GM19468 (cell line): Measurements from ENCODE around the gene ZNF790.
"Not testable (repeated sequence)": the region's sequence is repeated elsewhere in the genome, so short reads cannot be mapped to it uniquely, and the experiment has no call there.

ENCODE experiments used
- ATAC-seq: cut with Tn5 transposase; IDR thresholded peaks from one replicate; pipeline ENCODE4 v1.9.1; 2021; ENCODE audit warnings: mild to moderate bottlenecking, moderate library complexity, moderate number of reproducible peaks; ENCODE audit not compliant: unreplicated experiment; ENCODE audit errors: extremely low read depth

Gene ZNF790

DNA sequence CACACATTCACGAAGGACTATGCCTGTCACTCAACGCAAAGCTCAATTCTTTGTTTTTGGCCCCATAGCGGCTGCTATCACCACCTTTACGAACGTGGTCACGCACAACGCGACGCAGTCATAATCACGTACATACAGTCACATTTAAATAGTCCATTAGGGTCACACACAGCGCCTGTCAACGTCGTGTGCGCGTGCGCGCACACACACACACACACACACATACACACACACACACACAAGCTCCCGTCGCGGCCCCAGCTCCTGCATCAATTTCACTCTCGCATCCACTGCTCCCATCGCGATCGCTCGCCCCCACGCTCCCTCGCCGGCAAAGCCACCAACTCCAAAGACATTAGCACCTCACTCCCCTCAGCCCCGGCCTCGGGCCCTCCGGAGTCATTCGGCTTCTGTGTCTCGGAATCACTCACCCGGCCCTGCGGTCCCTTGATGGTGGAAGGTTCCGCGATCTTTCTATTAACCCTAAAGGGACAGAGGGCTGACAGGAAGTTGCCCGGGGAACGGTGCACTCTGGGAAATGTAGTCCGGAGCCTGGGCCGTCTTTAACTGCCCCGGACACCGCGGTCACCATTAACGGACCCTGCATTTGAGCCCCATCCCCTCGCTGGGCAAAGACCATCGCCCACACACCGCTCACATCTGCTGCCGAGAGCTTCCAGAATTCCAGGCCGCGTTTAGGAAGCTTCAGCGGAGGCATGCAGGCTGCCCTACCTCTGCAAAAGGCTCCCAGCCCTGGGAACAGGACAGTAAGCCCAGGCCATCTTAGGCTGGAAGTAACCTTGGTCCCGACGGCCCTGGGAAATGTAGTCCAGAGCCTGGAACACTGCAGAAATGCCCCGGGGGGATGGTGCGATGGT, at the start of gene ZNF790:
TSS of gene ZNF790 (minus strand) at position 482 of the 878 bp plus-strand sequence. CDS start 12,768 bp downstream, outside the sequence.
- peak; percentile 75 for ATAC-seq

- ATAC-seq = no peak
These were observed 39.1 kb upstream of the ZNF790 start for GRCh38 chr19:36876993-36877938.

DNA sequence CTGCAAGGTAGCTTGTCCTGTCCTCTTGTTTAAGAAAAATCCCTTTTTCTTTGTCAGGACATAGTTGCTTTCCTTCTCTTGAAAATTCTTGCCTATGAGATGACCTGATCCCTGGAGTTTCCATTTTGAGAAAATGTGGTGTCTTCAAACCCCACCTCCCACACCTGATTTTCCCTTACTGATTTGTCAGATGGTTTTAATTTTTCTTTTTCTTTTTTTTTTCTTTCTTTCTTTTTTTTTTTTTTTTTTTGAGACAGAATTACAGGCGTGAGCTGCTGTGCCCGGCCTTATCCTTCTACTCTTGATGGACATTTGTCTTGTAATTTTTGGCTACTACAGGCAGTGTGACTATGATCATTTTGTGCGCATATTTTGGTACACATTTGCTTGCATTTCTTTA, 13.7 kb upstream of the ZNF790 start:
- ATAC-seq = no peak

DNA sequence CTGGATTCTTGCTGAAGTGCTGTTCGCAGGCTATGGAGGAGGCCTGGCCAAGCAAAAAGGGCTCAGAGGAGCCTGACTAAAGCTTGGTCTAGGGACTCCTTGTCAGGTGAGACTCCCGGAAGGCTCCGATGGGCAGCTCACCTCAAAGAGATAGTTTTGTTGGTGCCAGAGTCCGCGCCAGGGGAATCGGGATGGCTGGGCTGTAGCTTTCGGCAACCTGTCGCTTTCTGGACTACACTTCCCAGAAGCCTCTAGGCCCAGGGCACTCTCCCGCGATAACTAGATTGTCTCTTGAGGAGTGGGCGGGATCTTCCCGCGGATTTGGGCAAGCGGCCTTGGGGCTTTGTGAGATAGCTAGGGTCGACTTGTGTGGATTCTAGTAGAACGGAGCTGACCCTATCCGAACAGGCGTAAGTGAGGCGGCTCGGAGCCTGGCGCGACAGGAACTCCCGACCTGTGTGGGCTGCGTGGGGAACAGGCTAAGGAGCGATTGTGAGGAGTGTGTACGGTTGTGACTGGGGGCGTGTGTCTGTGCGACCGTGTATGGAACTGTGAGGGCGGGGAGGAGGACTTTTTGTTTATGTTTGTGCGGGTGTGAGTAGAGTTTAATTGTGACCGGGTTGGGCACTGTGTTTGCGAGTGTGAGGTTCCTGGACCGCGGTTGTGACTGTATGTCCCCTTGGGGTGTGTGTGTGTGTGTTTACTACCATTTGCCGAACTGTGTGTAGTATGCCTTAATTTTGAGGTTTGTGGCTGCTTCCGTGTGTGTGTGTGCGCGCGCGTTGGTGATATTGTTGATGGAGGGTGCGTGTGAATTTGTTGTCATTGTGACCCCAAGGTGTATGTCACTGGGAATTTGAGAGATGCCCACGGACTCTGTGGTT, 12.6 kb upstream of the ZNF790 start, which contains the start of gene ZNF345:
TSS of gene ZNF345 (plus strand) at position 318 of the 884 bp plus-strand sequence. CDS start 25,955 bp downstream, outside the sequence.
- ATAC-seq = peak; percentile 18

DNA sequence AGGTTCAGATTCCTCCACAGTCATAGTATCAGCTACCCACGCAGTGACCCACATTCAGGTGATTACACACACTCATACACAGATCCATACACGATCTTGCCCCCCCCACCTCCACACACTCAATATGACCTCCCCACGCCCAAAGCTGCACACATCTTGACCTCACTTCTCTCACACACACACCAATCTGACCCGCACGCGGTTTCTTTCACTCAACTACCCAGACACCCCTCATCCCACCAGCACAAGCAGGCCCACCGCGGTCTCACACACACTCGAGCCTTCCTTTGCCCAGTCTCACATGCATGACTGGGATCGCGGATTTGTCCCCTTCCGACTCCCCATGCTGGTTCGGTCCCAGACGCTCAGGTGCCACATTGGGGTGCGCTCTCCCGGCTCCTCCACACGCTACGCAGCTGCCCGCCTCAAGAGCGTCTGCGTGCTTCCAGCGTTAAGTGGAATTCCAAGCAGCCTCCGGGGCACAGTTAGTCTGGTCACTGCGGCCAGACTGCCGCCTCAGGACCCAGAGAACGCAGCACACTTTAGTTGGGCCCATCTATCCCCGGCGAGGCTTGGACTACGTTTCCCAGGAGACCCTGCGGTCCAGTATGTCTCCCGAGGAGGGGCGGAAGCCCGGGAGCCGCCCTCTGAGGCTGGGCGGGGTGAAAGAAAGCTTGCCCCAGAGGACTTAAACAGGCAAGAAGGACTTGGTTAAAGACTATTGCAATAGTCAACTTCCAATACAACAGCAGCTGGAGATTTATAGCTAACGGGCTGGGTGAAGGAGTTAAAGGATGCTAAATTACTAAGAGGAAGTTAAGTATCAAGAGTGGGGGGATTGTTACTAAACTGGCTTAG, 11.7 kb upstream of the ZNF790 start:
- ATAC-seq = peak; percentile 63

DNA sequence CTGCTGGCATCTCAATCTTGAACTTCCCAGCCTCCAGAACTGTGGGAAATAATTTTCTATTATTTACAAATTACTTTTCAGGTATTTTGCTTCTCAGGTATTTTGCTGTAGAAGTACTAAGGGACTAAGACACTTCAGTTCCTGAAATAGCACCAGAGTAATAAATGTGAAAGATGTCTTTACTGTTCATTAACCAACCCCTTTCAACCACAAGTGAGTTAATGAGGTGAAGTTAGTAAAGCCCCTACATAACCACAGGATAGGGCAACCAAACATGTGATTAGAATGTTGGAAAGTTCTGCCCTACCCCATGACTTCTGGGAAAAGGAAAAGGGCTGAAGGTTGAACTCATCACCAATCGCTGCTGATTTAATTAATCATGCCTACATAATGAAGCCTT, 9.8 kb upstream of the ZNF790 start:
- ATAC-seq = no peak

GRCh38 chr19:36838784-36839324, 667 bp upstream of the ZNF790 start:
- no peak for ATAC-seq

- ATAC-seq = no peak
These were observed 846 bp downstream of the ZNF790 start for GRCh38 chr19:36837176-36837905.

- ATAC-seq = no peak
These were observed 4.8 kb downstream of the ZNF790 start for GRCh38 chr19:36833430-36833829.

GRCh38 chr19:36821758-36822157, 16.4 kb downstream of the ZNF790 start:
- ATAC-seq = no peak

GRCh38 chr19:36819130-36819630, 19.0 kb downstream of the ZNF790 start:
- no peak for ATAC-seq

DNA sequence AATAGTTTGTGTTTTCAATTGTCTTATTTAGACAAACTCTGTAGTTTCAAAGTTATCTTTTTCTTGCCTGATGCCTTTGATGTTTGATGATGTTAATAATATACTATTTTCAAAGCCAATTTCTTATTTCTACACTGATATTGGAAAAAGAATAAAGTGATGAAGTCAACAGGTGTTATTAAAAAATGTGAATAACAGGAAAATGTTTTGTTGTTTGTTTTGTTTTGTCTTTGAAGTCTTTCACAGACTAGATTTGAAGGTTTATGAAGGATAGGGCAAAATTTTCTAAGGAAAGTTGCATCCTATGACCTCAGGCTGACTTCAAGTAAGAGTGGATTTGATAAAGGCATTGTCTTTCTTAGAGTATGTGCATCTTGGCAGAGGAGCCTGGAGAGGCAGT, 31.2 kb downstream of the ZNF790 start:
- ATAC-seq = no peak

- ATAC-seq = no peak
These were observed 32.8 kb downstream of the ZNF790 start for GRCh38 chr19:36805364-36805763.

- no peak for ATAC-seq
These were observed 40.4 kb downstream of the ZNF790 start for GRCh38 chr19:36797786-36798108.

DNA sequence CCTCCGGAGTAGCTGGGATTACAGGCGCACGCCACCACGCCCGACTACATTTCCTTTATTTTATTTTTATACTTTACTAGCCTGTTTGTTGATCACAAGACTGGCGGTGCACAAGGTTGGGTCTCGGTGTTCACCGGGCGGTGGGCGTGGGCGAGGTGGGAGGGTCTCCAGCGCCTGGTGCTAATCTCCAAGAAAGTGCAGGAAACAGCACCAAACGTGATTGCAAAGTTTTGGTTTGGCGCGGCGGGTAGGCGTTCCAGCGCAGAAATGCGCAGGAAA, 41.5 kb downstream of the ZNF790 start:
- ATAC-seq = no peak

DNA sequence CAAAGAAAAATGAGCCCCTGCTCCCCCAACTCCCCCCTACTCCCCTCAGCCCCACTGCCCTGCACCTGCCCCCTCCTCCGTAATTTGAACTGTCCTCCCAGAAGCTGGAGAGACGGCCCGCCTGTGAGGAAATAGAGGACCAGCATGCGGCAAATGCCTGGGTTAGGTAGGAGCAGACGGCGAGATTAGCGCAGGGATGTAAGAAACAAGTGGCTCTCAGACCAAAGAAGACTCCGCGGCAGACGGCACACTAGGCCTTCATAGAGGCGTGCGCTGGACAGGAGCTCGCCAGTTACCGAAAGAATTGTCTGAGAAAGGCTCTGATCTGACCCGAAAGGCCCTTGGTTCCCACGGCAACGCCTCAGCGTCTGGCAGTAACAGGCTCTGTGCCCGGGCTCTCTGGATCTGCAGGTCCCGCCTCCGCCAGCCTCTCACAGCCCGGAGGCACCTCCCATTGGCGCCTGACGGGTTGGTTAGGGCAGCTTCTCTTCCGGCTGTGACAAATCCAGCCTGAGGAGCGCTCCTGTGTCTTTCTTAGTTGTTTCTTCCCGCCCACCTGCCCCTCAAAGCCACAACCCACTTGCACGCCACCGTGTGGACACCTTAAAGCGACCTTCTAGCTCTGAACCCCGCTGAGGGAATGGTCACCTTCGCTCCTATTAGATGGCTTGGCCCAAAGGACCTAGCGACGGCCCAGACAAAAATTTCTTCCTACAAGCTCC, 46.6 kb downstream of the ZNF790 start:
- not testable (repeated sequence) for ATAC-seq

- ATAC-seq = no peak
These were observed 62.4 kb downstream of the ZNF790 start for GRCh38 chr19:36775768-36776167.

- ATAC-seq = peak; percentile 8
These were observed 65.0 kb downstream of the ZNF790 start for GRCh38 chr19:36773223-36773579.
